GM12864 (cell line): ENCODE data around the gene SNRNP27.
"Not testable (repeated sequence)": the region's sequence is repeated elsewhere in the genome, so short reads cannot be mapped to it uniquely, and the experiment has no call there.

Experiments
- DNase-seq: peaks from one replicate; pipeline ENCODE4 v3.0.0-alpha.2; 2011; ENCODE audit warnings: low read depth
- H3K4me3 ChIP-seq: 2 replicates; pipeline ENCODE4 v1.5.1; 2011; ENCODE audit warnings: mild to moderate bottlenecking, low read depth, low read length, control low read depth
- TF ChIP-seq, protein P1 (sequence below): IDR thresholded peaks from 2 replicates; pipeline ENCODE4 v1.5.1; 2011; ENCODE audit warnings: low read depth, mild to moderate bottlenecking, moderate library complexity, low read length, control low read depth, inconsistent platforms; ENCODE audit errors: missing control alignments

SNRNP27 gene

GRCh38 chr2:69947325-69947931 lies 53.7 kb downstream of the SNRNP27 start:
- H3K4me3 ChIP-seq = no peak overlapping the region
- DNase-seq = no peak
- TF ChIP-seq, protein P1, sequence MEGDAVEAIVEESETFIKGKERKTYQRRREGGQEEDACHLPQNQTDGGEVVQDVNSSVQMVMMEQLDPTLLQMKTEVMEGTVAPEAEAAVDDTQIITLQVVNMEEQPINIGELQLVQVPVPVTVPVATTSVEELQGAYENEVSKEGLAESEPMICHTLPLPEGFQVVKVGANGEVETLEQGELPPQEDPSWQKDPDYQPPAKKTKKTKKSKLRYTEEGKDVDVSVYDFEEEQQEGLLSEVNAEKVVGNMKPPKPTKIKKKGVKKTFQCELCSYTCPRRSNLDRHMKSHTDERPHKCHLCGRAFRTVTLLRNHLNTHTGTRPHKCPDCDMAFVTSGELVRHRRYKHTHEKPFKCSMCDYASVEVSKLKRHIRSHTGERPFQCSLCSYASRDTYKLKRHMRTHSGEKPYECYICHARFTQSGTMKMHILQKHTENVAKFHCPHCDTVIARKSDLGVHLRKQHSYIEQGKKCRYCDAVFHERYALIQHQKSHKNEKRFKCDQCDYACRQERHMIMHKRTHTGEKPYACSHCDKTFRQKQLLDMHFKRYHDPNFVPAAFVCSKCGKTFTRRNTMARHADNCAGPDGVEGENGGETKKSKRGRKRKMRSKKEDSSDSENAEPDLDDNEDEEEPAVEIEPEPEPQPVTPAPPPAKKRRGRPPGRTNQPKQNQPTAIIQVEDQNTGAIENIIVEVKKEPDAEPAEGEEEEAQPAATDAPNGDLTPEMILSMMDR = no peak

- H3K4me3 ChIP-seq = no peak overlapping the region
- TF ChIP-seq, protein P1 = no peak
- DNase-seq = no peak
Observed at GRCh38 chr2:69948032-69948962, 54.5 kb downstream of the SNRNP27 start.

DNA sequence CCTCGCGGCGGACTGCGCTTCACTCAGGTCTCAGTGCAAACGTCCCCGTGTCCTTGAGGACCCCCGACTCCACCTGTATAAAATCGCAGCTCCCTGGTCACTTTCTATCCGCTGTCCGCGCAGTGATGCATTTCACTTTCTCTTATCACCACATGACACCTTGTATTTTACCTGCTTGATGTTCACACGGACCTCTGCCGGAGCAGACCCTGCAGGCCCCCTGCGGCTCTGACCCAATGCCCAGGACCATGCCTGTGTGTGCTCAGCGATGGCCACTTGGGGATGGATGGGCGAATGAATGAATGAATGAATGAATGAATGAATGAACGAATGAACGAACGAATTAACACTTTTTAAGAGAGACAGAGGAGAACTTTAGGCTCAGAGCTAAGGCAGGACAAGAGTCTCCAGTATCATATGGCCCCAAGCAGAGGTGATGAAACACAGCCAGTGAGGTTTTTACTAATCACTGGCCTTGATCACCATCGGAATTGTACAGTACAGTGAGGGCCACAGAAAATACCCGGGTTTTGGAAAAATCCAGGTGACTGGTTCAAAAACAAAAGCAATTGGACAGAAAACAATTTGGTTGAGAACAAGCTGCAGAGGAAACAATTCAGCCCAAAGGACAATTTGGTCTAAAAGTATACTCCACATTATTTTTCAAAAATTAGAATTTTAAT lies 55.3 kb downstream of the SNRNP27 start:
- H3K4me3 ChIP-seq = no peak overlapping the region
- TF ChIP-seq, protein P1 = no peak
- no peak for DNase-seq

GRCh38 chr2:69950241-69950640 lies 56.5 kb downstream of the SNRNP27 start:
- TF ChIP-seq, protein P1 = no peak

DNA sequence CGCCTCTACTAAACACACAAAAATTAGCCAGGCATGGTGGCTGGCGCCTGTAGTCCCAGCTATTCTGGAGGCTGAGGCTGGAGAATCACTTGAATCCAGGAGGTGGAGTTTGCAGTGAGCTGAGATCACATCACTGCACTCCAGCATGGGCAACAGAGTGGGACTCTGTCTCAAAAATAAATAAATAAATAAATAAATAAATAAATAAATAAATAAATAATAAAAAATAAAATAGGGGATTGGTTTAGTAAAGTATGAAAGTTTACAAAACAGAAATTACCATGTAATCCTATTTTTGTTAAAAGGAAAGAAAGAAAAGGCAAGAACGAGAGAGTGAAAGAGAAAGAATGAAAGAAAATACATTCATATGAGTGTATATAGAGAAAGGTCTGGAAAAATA lies 56.9 kb downstream of the SNRNP27 start:
- H3K4me3 ChIP-seq, DNase-seq: not testable (repeated sequence)

More at GRCh38 chr2:69950241-69950640, 56.5 kb downstream of the SNRNP27 start:
- no peak overlapping the region for H3K4me3 ChIP-seq
- DNase-seq = no peak

- TF ChIP-seq, protein P1 = no peak
- H3K4me3 ChIP-seq = no peak overlapping the region
Observed at GRCh38 chr2:69952336-69953115, 58.8 kb downstream of the SNRNP27 start.

More at GRCh38 chr2:69952336-69953115, 58.8 kb downstream of the SNRNP27 start:
- no peak for DNase-seq
